DMS 273 treated with DMSO at 0.1 percent for 48 hours (cell line): ENCODE data around the gene CANT1.
"Not testable (repeated sequence)": the region's sequence is repeated elsewhere in the genome, so short reads cannot be mapped to it uniquely, and the experiment has no call there.

Source experiments
- DNase-seq: peaks from one replicate; lab custom pipeline; 2025; lab: John Stamatoyannopoulos, UW

Gene CANT1

GRCh38 chr17:78977681-78977943 is 32.0 kb downstream of the CANT1 start:
- DNase-seq = no peak

DNA sequence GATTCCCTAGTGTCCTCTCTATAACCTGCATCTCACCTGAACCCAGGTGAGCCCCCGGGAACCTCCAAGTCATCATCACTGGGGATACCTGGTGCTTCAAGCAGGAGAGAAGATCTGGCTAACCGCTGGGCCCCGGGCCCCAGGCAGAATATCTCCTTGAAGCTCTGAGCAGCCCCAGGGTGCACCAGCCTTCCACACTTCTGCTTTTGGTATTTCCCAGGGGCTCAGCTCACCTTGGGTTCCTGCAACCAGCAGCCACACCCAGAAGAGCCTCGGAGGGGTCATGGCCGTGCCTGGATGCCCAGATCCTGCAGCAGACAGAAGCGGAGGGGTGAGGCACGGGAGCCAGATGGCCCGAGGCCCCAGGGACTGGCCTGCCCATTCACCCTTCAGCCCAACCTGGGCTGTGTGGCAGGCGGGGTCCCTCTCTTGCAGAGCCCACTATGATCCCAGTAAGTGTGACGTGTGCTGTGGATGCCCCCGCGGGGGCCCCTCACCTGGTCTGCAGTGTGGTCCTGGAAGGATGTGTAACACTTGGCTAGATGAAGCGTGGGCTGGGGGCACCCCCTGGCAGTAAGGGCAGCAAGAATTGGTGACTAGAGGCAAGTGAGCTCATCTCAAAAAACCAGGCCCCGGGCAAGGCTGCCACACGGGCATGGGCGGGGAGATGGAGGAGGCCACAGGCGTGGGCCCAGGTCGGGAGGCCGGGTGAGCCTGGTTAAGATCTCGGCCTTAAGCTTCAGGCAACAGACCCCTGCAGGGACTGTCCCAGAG is 32.5 kb downstream of the CANT1 start:
- DNase-seq = no peak

DNA sequence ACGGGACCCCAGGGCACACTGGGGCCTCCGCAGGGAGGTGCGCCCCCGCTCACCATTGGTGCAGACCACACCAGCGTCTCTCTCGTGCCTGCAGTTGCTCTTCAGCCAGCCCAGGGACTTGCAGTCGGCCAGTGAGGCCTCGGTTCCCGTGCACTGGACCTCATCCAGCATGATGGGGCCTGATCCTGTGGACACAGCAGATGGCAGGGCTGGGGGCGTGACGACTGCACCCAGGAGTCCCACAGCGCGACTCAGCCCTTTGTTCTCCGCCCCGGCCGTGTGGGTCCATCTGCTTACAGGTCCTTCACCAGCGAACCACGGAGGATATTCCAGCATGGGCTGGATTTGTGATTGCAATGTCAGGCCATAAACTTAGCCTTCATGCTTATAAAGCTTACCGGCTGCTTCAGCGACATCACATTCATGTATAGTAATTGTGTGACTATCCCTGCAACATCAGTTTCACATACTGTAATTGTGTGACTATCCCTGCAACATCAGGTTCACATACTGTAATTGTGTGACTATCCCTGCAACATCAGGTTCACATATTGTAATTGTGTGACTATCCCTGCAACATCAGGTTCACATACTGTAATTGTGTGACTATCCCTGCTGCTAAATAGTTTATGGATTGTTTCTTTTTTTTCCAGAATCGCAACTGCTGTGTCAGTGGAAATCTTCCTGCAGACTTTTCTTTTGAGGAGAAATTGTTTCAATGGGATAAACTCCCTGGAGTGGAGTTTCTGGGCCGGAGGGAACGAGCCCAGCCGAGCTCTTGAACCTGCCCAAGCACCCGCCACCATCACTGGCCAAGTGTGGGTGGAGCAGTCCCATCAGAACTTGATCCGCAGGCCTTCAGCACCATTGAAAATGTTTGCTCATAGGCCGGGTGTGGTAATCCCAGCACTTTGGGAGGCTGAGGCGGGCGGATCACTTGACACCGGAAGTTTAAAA is 34.7 kb downstream of the CANT1 start:
- DNase-seq = peak; percentile 60

DNA sequence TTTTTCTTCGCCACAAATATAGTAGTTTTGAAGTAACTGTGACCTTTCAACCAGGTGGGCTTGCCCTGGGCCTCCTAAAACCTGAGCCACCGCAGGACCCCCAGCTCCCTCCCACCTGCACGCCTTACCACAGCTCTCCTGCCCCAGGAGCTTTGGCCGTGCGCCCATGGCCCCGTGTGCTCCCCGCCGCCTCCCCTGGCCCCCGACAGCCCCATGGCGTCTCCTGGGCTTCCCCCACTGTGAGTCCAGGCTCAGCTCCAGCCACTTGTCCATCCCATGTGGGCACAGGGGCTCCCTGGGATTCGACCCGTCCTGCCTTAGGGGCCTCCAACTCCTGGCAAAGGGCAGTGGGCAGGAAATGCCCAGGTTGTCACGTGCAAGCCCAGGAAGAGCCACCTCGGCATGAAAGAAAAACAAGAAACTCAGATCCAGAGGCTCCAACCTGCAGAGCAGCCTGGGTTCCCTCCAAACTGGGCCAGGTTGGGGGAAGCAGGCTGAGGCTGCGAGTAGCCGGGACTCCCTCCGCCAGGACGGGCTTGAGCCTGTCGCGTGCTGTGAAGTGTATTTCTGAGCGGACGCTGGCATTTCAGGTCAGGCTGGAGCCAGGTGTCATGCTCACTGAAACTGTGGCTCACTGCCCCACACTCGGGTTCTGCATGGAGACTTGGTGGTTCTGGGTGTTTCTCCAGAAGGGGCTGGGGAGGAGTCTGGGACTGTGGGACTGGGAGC is 35.6 kb downstream of the CANT1 start:
- DNase-seq = no peak

GRCh38 chr17:78973196-78973595 is 36.4 kb downstream of the CANT1 start:
- no peak for DNase-seq

DNA sequence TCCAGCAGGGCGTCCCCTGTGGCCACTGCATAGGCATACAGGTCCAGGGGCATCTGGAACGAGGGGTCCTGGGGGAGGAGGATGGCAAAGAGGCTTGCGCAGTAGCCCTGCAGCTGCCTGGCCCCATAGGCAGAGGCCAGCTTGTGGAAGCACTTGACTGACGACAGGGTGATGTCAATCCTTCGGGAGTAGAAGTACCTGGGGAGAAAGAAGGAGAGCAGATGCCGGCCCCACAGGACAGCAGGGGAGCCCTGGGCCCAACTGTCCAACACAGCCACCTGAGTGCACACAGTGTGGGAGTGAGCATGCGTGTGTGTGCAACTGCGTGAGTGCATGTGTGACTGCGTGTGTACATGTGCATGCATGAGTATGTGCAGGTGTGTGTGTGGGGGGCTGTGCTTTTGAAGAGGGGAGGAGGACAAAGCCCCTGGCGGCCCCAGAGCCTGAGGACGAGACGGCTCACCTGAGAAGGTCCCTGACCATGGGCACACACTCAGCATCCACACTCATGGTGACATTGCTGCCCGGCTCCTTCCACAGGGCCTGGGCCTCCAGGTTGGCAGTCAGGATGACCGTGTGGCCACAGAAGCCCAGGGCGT is 37.0 kb downstream of the CANT1 start:
- no peak for DNase-seq

DNA sequence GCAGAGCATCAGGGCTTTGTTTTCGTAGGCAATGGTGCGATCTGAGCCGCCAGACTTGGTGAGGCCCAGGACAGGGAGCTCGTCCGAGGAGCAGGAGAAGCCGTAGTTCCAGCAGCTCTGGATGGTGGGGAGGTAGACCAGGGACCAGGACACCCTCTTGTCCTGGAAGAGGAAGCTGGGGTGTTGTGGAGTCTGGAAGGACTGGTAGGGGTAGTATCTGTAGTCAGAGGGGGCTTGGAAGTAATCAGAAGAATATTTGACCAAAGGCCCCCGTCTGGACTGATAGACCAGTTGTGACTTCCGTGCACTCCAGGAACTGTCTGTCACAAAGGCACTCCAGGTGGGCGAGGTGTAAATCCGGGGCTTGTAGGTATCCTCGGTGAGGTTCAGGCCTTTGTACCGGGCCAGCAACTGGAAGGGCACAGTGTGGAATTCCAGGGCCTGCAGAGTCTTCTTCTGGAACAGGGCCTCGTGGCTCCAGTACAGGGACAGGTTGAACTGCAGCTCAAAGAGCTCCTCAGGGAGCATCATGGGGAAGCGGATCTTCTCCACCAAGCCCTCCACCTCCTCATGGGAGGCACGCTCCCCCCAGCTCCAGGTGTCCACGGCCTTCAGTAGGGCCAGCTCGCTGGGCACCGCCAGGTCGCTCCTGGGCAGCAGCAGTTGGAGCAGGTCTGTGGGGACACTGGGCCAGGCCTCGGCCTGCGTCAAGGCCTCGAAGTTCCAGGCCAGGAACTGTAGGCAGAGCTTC is 37.6 kb downstream of the CANT1 start:
- no peak for DNase-seq

DNA sequence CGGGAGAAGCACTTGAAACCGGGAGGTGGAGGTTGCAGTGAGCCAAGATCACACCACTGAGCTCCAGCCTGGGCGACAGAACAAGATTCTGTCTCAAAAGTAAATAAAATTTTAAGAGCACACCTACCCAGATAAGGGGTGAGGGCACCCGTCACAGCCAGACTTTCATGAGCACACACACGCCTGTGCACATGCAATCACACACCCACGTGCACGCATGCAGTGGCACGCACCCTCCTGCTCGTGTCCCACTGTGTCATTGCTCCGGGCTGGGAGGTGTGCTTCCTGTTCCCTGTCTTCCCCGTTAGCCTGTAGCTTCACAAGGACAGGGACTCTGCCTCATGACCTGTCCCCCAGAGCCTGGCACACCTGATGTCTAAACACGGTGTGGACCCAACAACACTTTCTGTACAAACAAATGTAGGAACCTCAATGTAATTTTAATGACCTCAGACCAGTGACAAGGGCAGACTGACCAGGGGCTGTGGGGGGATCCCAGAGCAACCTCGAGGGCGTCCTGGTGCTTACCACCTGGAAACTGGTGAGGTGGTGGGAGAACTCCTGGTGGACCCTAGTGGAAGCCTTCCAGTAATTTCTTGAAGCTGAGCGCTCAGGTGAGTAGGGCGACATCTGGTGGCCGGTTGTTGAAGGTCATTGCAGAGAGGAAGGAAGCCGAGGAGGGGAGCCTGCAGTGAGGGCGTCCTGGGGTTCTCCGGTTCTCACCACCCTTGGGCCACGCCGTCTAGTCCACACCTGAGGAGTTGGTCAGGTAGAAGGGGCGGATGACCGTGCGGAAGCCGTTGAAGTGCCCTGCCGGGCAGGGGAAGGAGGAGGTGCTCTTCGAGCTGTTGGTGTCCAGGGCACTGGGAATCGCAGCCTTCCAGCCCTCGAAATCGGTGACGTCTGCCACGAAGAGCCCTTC is 38.5 kb downstream of the CANT1 start:
- no peak for DNase-seq

GRCh38 chr17:78969865-78970264 is 39.7 kb downstream of the CANT1 start:
- no peak for DNase-seq

GRCh38 chr17:78967782-78968362 is 41.7 kb downstream of the CANT1 start:
- no peak for DNase-seq

- DNase-seq = no peak
These were observed 42.5 kb downstream of the CANT1 start for GRCh38 chr17:78966910-78967600.

- DNase-seq = no peak
These were observed 43.3 kb downstream of the CANT1 start for GRCh38 chr17:78966123-78966813.

- no peak for DNase-seq
These were observed 44.1 kb downstream of the CANT1 start for GRCh38 chr17:78965491-78965924.

- no peak for DNase-seq
These were observed 46.2 kb downstream of the CANT1 start for GRCh38 chr17:78963378-78963777.

DNA sequence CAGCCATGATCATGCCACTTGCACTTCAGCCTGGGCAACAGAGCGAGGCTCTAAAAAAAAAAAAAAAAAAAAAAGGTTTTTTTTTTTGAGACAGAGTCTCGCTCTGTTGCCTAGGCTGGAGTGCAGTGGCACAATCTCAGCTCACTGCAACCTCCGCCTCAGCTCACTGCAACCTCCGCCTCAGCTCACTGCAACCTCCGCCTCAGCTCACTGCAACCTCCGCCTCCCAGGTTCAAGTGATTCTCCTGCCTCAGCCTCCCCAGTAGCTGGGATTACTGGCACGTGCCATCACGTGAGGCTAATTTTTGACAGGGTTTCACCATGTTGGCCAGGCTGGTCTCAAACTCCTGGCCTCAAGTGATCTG is 46.6 kb downstream of the CANT1 start:
- DNase-seq = not testable (repeated sequence)

- DNase-seq = no peak
These were observed 47.1 kb downstream of the CANT1 start for GRCh38 chr17:78962345-78962983.

GRCh38 chr17:78961571-78961970 is 48.0 kb downstream of the CANT1 start:
- no peak for DNase-seq

GRCh38 chr17:78960928-78961327 is 48.6 kb downstream of the CANT1 start:
- no peak for DNase-seq
